WI38 (cell line): ENCODE measurements around the gene LIPA.

Source experiments
- H3K4me3 ChIP-seq: 2 replicates; pipeline ENCODE4 v1.5.1; 2011; ENCODE audit warnings: low read depth, mild to moderate bottlenecking, control low read depth, low read length
- TF ChIP-seq, protein P1 (sequence below): IDR thresholded peaks from 2 replicates; pipeline ENCODE4 v1.5.1; 2012; ENCODE audit warnings: low read depth, mild to moderate bottlenecking, control low read depth, low read length

LIPA gene

DNA sequence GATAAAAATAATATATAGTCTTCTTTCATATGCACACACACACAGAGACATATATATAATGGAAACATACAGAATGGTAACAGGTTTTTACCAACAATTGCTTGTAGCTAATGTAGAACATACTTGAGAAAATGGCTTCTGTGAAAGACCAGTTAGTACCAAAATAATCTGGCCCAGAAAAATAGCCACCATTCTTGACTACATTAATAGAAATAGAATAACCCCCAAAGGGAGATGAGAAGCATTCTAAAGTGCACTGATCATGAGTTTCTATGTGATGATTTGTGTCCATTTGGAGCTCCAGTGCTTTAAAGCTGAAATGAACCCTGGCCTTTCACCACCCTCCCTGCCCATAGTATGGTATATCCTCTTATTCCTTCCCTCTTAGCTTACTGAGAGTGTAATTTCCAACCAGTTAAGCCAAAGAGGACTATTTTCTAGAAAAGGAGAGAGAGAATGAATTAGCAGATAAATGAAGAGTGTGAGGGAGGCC is 27.4 kb upstream of the LIPA start:
- TF ChIP-seq, protein P1, sequence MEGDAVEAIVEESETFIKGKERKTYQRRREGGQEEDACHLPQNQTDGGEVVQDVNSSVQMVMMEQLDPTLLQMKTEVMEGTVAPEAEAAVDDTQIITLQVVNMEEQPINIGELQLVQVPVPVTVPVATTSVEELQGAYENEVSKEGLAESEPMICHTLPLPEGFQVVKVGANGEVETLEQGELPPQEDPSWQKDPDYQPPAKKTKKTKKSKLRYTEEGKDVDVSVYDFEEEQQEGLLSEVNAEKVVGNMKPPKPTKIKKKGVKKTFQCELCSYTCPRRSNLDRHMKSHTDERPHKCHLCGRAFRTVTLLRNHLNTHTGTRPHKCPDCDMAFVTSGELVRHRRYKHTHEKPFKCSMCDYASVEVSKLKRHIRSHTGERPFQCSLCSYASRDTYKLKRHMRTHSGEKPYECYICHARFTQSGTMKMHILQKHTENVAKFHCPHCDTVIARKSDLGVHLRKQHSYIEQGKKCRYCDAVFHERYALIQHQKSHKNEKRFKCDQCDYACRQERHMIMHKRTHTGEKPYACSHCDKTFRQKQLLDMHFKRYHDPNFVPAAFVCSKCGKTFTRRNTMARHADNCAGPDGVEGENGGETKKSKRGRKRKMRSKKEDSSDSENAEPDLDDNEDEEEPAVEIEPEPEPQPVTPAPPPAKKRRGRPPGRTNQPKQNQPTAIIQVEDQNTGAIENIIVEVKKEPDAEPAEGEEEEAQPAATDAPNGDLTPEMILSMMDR, result no peak
- H3K4me3 ChIP-seq, result no peak overlapping the region

DNA sequence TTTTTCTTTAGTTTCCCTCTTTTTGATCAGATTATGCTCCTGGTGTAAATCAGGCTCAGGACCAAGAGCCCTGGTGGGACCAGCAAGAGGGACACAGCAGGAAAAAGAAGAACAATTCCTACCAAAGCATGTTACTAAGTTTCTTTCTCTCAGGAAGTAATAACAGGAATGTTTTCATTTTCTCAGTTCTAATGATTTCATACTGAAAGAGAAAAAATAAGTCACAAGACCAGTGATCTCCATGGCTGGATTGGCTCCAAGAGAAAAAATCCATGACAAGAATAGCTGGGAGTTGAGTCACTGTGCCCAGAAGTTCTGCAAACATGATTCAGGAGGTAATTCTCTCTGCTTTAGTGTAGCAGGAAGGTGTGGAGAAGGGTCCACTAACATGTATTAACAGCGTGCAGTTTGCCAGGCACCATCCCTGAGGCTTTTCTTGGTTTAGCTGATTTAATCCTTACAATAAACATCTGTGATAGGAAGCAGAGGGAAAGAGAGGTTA is 26.5 kb upstream of the LIPA start:
- TF ChIP-seq, protein P1, result no peak
- no peak overlapping the region for H3K4me3 ChIP-seq

DNA sequence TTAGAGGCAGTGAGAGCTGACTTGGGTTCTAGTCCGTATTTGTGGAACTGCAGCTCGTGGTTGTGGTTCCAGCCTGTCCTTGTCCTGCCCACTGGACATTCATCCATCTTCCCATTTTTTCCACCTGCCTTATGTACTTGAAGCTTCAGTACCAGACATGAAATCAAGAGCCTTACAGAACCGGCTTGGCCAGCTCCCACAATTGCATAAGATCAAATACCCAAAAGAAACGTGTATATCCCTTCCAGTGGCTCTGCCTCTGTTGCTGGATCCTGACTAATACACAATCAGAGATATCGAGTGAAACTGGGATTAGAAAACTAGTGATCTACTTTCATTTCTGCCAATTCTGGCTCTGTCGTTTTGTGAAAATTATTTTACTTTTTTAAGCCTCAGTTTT is 23.8 kb upstream of the LIPA start:
- TF ChIP-seq, protein P1, result no peak
- no peak overlapping the region for H3K4me3 ChIP-seq

DNA sequence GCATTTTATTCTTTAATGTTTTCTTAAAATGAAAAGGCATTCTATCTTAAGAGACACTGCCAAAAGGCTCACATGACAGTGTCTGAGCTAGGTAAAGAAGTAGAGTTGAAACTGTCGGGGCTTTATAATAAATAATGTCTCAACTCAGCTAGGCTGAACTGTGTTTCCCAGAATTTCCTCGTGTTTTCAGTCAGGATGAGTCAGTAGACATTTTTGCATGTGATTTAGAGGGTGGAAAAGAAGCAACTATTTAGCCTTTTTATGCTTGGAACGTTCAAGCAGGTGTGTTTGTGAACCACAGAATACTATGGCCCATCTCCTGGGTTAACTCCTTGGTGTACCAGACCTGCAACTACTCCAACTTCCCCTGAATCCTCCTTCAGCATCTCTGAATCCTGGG is 23.4 kb upstream of the LIPA start:
- TF ChIP-seq, protein P1, result no peak
- H3K4me3 ChIP-seq, result no peak overlapping the region

DNA sequence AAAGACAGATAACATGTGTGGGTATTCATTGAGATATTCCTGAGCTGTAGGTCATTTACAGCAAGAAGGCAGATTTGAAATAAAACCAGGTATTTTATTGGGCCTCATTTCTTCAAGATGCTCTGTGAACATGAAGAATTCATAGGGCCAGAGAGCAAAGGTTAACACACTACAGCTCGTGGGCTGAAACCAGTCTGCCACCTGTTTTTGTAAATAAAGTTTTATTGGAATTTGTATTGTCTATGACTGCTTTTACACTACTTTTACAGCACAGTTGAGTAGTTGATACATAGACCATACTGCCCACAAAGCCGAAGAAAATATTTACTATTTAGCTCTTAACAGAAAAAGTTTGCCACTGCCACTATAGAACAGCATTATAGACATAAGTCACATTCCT is 22.1 kb upstream of the LIPA start:
- TF ChIP-seq, protein P1, result no peak
- no peak overlapping the region for H3K4me3 ChIP-seq

DNA sequence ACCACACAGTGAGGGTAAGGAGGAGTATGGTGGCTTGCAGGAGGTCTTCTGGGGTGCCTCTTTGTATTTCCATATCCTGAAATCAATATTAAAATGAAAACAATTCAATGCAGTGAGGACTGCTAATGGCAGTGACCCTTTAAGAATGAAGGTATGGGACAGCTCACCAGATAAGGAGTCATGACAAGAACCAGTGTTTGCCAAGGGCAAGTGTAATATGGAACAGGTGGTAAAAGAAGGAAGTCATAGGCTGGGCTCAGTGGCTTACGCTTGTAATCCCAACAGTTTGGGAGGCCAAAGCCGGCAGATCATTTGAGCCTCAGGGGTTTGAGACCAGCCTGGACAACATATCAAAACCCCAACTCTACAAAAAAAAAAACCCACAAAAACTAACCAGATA is 20.0 kb upstream of the LIPA start:
- no peak overlapping the region for H3K4me3 ChIP-seq
- TF ChIP-seq, protein P1, result no peak

DNA sequence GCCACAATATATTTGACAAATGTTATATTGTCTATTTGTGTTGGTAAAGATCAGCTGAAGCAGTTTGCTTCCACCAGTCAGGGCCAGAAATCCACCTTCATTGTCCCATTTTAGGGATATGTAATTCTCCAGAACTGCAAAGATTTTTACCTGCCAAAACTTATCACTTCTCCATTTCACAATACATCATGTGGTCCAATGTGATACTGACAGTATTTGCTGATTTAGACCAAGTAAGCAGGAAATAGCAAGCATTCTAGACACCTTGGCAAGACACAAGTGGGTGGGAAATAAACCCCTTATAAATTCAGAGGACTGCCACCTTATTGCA is 18.5 kb upstream of the LIPA start:
- no peak overlapping the region for H3K4me3 ChIP-seq
- TF ChIP-seq, protein P1, result no peak
